Mucosa of stomach (tissue), 1 donor: ENCODE measurements around the gene DMWD.
"Not testable (repeated sequence)": the region's sequence is repeated elsewhere in the genome, so short reads cannot be mapped to it uniquely, and the experiment has no call there.

Source experiments
- H3K27me3 ChIP-seq: one replicate; pipeline ENCODE4 v1.7.0; 2013; ENCODE audit warnings: mild to moderate bottlenecking, low read length; ENCODE audit not compliant: control insufficient read depth, insufficient read depth
- H3K36me3 ChIP-seq: one replicate; pipeline ENCODE4 v1.7.0; 2013; ENCODE audit warnings: low read length; ENCODE audit not compliant: control insufficient read depth, insufficient read depth
- H3K4me1 ChIP-seq: one replicate; pipeline ENCODE4 v1.7.0; 2013; ENCODE audit warnings: mild to moderate bottlenecking, low read length; ENCODE audit not compliant: control insufficient read depth, insufficient read depth
- H3K4me3 ChIP-seq: one replicate; pipeline ENCODE4 v1.7.0; 2013; ENCODE audit warnings: low read length
- H3K9ac ChIP-seq: one replicate; pipeline ENCODE4 v1.7.0; 2013; ENCODE audit warnings: mild to moderate bottlenecking, low read length, moderate library complexity
- H3K9me3 ChIP-seq: one replicate; pipeline ENCODE4 v1.7.0; 2013; ENCODE audit warnings: mild to moderate bottlenecking, low read length, moderate library complexity; ENCODE audit not compliant: control insufficient read depth
- donor health status: Pancreatic carcinoma.

The DMWD gene

DNA sequence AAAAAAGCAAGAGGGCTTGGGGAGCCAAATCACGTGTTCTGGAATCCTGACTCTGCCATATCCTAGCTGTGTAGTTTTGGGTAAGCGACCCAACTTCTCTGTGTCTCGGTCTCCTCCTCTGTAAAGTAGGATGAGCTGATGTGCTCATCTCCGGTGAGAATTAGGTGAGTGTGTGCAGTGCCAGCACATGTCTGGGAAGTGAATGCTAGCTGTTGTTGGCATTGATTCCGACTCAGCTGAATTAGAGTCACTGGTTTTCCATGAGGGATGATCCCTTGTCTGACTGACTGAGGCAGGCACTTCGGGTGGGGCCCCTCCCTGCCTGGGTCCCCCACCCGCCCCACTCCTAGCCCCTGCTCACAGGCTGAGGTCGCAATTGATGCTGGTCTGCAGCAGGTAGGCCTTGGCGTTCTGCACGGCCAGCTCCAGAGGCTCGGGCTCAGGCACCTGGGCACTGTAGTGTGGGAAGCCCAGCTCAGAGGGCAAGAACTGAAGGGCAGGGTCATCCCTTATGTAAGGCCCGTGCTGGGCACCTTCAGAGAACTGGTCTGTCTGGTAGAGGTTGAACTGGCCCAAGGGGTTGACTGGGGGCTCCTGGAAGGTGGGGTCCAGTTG lies 21.6 kb upstream of the DMWD start:
- no peak overlapping the region for H3K9ac ChIP-seq

DNA sequence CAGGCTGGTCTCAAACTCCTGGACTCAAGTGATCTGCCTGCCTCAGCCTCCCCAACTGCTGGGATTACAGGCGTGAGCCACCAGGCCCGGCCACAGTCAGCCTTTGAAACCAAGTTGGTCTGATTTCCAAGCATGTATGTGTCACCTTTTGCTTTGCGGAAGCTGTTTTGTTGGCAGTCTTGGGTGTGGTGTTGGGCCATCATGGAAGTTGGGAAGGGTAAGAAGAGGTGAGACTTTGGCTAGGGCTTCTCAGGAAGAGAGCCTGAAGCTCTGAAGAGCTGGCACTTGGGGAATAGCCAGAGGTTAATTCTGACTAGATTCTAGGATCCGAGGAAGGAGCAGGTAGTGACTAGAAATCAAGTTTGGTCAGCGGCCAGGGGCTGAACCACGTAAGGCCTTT lies 19.7 kb upstream of the DMWD start:
- H3K9ac ChIP-seq, result no peak overlapping the region
- H3K4me1 ChIP-seq, result no peaks in the 10 kb centered on the region
- H3K36me3 ChIP-seq, result no peaks in the 10 kb centered on the region
- no peak overlapping the region for H3K4me3 ChIP-seq
- H3K9me3 ChIP-seq, result no peaks in the 10 kb centered on the region
- no peaks in the 10 kb centered on the region for H3K27me3 ChIP-seq

More for the DNA sequence above, 21.6 kb upstream of the DMWD start:
- H3K9me3 ChIP-seq, result no peaks in the 10 kb centered on the region
- H3K4me3 ChIP-seq, result no peak overlapping the region
- no peaks in the 10 kb centered on the region for H3K4me1 ChIP-seq
- H3K36me3 ChIP-seq, result no peaks in the 10 kb centered on the region
- no peaks in the 10 kb centered on the region for H3K27me3 ChIP-seq

DNA sequence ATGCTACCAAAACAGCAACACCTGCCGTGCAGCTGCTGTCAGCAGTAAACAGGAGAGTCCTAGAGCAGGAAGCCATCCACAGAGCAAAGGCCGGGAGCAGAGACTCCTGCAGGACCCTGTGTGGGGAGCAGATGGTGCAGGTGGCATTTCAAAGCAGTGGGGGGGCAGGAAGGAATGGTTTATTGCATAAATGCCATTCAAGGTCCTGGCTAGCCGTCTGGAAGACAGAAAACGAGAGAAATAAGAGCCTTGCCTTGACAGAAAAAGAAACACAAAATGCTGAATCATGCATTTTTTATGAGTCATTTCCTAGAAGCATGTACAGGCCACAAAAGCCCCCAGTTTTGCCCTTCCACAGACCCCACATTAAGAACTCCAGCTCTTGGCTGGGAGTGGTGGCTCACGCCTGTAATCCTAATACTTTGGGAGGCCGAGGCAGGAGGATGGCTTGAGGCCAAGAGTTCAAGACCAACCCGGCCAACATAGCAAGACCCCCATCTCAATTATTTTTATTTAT lies 17.1 kb upstream of the DMWD start:
- Histone ChIP-seq H3K9me3 (no peaks in the 10 kb centered on the region), H3K4me3 (no peak overlapping the region), H3K27me3 (no peaks in the 10 kb centered on the region), H3K36me3 (no peaks in the 10 kb centered on the region), H3K9ac (no peak overlapping the region), H3K4me1 (no peaks in the 10 kb centered on the region)

DNA sequence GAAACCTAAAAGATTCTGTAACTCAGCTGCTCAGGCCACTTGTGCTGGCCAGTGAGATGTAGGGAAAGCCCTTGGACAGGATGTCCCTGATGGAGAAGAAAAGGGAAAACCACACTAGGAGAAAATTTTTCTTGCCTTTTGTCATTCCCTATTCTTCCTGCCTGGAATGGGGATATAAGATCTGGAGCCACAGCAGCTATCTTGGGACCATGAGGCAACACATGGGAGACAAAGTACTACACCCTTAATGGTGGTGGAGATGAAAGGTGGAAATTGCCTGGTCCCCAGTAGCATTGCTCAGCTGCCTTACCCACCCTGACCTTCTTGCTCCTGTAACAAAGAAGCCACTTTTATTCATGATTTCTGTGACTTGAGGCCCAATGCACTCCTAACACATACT lies 13.1 kb upstream of the DMWD start:
- H3K36me3 ChIP-seq, result no peaks in the 10 kb centered on the region
- no peaks in the 10 kb centered on the region for H3K9me3 ChIP-seq
- H3K4me3 ChIP-seq, result no peak overlapping the region
- H3K9ac ChIP-seq, result no peak overlapping the region
- H3K4me1 ChIP-seq, result no peaks in the 10 kb centered on the region
- peaks cover 4% of the 10 kb centered on the region for H3K27me3 ChIP-seq

DNA sequence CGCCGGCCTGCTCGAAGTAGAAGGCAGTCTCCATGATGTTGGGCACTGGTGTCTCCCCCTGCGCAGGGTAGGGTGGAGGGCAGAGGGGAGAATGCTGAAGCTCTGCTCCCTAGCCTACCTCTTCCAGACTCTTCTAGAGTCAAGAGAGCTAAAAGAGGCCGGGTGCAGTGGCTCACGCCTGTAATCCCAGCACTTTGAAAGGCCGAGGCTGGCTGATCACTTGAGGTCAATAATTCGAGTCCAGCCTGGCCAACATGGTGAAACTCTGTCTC lies 12.2 kb upstream of the DMWD start:
- Histone ChIP-seq H3K4me1 (no peaks in the 10 kb centered on the region), H3K27me3 (peaks cover 4% of the 10 kb centered on the region), H3K9ac (no peak overlapping the region), H3K9me3 (no peaks in the 10 kb centered on the region), H3K36me3 (no peaks in the 10 kb centered on the region), H3K4me3 (no peak overlapping the region)

DNA sequence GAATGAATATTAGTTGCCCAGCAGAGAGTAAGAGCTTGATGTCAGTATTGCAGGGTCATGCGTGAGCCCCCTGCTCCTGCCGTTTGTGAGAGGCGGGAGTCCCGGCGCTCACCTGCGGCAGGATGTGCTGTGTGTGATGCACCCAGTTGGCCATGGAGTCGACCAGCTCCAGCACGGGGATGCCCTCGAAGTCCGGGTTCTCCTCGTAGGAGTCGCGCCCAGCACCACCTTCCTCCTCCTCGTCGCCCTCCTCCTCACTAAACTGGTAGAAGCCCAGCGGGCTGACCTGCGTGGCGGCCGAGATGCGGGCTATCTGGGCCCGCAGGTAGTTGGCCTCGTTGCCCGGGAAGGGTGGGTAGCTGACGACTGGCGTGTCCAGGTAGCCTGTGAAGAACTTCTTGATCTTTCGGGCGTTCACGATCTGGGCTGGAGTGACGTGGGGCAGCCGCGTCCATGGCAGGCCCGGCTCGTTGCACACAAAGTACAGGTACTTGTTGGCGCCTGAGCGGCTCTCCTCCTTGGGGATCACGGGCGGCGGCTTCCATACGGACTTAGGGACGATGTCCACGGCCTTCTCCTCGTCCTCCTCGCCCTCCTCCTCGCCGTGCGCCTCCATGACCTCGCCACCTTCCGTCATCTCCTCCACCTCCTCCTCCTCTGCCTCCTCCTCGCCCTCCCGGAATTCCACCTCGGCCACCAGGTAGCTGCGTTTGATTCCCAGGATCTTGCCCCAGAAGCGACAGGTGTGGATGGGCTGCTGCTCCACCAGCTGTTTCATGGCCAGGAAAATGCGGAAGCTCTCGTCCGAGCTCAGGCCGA lies 11.7 kb upstream of the DMWD start:
- Histone ChIP-seq H3K27me3 (peaks cover 4% of the 10 kb centered on the region), H3K4me3 (no peak overlapping the region)

DNA sequence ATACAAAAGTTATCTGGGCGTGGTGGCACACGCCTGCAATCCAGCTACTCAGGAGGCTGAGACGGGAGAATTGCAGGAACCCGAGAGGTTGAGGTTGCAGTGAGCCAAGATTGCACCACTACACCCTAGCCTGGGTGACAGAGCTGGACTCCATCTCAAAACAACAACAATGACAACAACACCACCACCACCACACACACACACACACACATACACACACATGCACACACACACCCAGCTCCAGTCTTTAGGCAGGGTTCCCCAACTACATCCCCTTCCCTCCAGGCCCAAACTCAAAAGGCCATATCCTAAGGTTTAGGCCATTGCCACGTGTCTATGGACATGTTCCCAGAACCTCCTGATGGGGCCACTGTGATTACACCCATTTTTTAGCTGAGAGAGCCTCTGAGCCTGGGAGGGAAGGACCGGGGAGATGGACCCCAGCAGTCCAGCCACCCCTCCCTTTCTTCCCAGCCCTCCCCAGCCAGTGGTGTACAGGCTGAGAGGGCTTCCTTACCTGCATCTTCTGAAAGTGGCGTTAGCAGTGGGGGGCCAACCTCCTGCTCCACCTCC lies 9.0 kb upstream of the DMWD start:
- Histone ChIP-seq H3K27me3 (peaks cover 4% of the 10 kb centered on the region), H3K9me3 (no peaks in the 10 kb centered on the region), H3K4me3 (no peak overlapping the region), H3K4me1 (no peaks in the 10 kb centered on the region), H3K36me3 (no peaks in the 10 kb centered on the region), H3K9ac (no peak overlapping the region)

More for the DNA sequence above, 11.7 kb upstream of the DMWD start:
- no peaks in the 10 kb centered on the region for H3K36me3 ChIP-seq
- no peaks in the 10 kb centered on the region for H3K9me3 ChIP-seq
- H3K9ac ChIP-seq, result no peak overlapping the region
- H3K4me1 ChIP-seq, result no peaks in the 10 kb centered on the region

DNA sequence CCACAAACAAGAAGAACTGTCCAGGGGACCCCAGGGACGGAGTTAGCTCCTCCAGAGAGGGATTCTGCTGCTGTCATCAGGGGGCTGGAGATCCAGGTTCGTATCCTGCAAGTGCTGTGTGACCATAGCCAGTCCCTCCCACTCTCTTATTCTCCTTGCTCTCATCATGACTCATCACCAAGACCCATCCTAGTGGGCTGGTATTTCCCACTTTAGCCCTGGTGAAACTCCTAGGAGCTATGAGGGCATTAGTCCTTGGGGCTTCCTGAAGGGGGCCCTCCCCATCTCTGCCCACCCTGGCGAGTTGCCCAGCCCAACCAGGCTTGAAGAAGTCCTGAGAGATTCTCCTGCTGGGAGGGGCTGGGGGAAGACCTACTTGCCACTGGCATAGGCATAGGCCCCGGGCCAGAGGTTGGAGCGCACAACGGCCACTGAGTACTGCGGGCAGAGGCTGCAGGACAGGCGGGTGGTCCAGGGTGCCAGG lies 7.5 kb upstream of the DMWD start:
- Histone ChIP-seq H3K9me3 (no peaks in the 10 kb centered on the region), H3K4me3 (no peak overlapping the region), H3K4me1 (no peaks in the 10 kb centered on the region), H3K36me3 (no peaks in the 10 kb centered on the region), H3K9ac (no peak overlapping the region), H3K27me3 (peaks cover 4% of the 10 kb centered on the region)

DNA sequence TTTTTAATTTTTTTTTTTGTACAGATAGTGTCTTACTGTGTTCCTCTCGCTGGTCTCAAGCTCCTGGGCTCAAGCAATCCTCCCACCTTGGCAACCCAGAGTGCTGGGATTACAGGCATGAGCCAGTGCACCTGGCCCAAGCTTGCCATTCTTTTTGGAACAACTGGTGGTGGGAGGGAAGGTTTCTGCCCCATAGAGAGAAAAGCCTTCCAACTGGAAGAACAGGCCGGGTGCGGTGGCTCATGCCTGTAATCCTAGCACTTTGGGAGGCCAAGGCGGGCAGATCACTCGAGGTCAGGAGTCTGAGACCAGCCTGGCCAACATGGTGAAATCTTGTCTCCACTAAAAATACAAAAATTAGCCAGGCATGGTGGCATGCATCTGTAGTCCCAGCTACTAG lies 6.9 kb upstream of the DMWD start:
- not testable (repeated sequence) for H3K27me3 ChIP-seq, H3K9ac ChIP-seq, H3K36me3 ChIP-seq, H3K9me3 ChIP-seq, H3K4me1 ChIP-seq, H3K4me3 ChIP-seq

DNA sequence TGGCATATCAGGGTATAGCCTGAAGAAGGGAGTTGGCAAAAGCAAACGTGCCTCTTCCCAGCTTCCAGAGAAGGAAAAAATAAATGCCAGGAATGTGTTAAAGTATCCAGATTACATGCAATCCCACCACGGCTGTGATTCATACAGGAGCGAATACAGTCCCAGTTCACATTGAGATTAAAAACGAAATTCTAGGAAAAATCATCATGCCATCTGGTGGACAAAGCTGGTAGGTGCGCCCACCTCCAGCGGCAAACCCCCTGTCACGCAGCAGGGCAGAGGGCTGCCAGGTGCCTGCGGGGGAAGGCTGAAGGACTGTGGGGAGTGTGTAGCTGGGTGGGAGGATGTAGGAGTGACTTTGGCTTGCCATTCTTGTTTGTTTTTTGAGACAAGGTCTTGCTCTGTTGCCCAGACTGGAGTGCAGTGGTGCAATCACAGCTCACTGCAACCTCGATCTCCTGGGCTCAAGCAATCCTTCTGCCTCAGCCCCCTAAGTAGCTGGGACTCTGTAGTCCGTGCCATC lies 6.4 kb upstream of the DMWD start:
- Histone ChIP-seq H3K36me3 (no peaks in the 10 kb centered on the region), H3K9ac (no peak overlapping the region), H3K9me3 (no peaks in the 10 kb centered on the region), H3K4me1 (no peaks in the 10 kb centered on the region), H3K4me3 (no peak overlapping the region), H3K27me3 (peaks cover 4% of the 10 kb centered on the region)

DNA sequence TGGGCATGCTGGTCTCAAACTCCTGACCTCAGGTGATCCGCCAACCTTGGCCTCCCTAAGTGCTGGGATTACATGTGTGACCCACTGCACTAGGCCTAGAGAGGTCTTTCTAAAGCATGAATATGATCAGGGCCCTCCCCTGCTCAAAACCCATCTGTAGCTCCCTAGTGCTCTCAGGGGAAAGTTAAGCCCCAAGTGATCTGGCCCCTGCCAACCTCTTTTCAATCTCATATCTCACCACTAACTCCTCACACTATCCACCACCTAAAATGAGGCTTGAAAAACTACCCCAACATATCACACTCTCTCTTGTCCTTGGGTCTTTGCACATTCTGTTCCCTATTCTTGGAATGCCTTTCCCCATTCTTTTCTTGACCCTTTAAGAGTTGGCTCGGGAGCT lies 2.0 kb upstream of the DMWD start:
- Histone ChIP-seq H3K9ac (no peak overlapping the region), H3K9me3 (no peaks in the 10 kb centered on the region), H3K4me3 (no peak overlapping the region), H3K4me1 (peaks cover 12% of the 10 kb centered on the region), H3K36me3 (no peaks in the 10 kb centered on the region), H3K27me3 (no peaks in the 10 kb centered on the region)

DNA sequence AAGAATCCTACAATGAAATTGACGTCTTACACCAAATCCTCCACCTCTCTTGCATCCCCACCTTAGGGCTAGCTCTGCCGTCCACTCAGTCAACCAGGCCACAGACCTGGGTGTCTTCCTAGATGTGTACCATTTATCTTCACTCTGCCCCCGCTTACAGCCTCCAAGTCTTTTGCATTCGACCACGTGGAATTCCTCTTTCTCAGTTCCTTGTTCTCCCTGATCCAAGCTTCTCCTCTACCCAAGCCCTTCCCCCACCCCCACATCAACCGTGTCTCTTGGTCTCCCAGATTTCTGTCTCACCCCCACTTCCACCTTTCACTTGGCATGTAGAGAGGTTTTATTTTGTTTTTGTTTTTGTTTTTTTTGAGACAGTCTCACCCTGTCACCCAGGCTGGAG lies 1.2 kb upstream of the DMWD start:
- no peaks in the 10 kb centered on the region for H3K9me3 ChIP-seq
- H3K36me3 ChIP-seq, result no peaks in the 10 kb centered on the region
- H3K27me3 ChIP-seq, result no peaks in the 10 kb centered on the region
- no peak overlapping the region for H3K9ac ChIP-seq
- no peak overlapping the region for H3K4me3 ChIP-seq
- peaks cover 12% of the 10 kb centered on the region for H3K4me1 ChIP-seq
